Measurements from ENCODE around the gene CD300A.

DNA sequence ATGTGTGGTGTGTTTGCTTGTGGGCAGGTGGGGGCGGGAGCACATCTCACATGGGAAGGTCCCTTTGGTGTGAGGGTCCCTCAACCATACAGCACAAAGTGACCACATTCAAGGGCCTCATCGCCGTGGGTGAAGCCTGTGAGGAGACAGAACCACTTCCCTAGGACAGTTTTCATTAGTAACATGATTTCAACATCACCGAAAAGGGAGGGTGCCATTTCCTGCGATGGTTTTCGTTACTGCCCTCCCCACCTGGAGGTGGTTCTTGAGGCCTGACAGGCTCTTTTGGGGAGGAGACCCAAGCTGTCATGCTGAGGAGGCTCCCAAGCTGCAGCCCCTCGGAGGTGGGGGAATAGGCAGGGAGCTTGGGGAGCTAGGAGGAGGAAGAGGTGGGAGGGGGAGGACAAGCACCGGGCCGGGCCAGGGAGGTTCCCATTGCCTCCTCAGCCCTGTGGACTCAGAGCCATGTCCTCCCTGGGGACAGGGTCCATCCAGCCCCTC, 55.3 kb downstream of the CD300A start:
- TF ChIP-seq, protein P1, sequence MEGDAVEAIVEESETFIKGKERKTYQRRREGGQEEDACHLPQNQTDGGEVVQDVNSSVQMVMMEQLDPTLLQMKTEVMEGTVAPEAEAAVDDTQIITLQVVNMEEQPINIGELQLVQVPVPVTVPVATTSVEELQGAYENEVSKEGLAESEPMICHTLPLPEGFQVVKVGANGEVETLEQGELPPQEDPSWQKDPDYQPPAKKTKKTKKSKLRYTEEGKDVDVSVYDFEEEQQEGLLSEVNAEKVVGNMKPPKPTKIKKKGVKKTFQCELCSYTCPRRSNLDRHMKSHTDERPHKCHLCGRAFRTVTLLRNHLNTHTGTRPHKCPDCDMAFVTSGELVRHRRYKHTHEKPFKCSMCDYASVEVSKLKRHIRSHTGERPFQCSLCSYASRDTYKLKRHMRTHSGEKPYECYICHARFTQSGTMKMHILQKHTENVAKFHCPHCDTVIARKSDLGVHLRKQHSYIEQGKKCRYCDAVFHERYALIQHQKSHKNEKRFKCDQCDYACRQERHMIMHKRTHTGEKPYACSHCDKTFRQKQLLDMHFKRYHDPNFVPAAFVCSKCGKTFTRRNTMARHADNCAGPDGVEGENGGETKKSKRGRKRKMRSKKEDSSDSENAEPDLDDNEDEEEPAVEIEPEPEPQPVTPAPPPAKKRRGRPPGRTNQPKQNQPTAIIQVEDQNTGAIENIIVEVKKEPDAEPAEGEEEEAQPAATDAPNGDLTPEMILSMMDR (conservative IDR thresholded peaks at IDR 0.05; ENCODE audit: low read depth, low read length), result no peak
- no peak for TF ChIP-seq MAZ (IDR thresholded peaks at IDR 0.05; ENCODE audit: borderline replicate concordance, low read depth, low read length)

All from IMR-90 (cell line).